Measurements from ENCODE around the gene ERBB2.

GRCh38 chr17:39742126-39742855 is 42.4 kb downstream of the ERBB2 start:
- TF ChIP-seq, protein P1, sequence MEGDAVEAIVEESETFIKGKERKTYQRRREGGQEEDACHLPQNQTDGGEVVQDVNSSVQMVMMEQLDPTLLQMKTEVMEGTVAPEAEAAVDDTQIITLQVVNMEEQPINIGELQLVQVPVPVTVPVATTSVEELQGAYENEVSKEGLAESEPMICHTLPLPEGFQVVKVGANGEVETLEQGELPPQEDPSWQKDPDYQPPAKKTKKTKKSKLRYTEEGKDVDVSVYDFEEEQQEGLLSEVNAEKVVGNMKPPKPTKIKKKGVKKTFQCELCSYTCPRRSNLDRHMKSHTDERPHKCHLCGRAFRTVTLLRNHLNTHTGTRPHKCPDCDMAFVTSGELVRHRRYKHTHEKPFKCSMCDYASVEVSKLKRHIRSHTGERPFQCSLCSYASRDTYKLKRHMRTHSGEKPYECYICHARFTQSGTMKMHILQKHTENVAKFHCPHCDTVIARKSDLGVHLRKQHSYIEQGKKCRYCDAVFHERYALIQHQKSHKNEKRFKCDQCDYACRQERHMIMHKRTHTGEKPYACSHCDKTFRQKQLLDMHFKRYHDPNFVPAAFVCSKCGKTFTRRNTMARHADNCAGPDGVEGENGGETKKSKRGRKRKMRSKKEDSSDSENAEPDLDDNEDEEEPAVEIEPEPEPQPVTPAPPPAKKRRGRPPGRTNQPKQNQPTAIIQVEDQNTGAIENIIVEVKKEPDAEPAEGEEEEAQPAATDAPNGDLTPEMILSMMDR (IDR thresholded peaks at IDR 0.05) = no peak
- no peak for TF ChIP-seq POLR2AphosphoS5 (IDR thresholded peaks at IDR 0.05; ENCODE audit: insufficient read depth in 1 of 2, low read depth in 1 of 2)

Measured in vagina (tissue), 2 donors.